Activated naive CD8-positive, alpha-beta T cell treated with anti-CD3 and anti-CD28 coated beads, Interleukin-2, amount 10 ng/mL, durations not matched to agents 7 days and 5 days (primary cell): ENCODE data around the gene ALDOB. TPM values are rescaled to one million over a fixed set of nuclear protein-coding genes. Genes with fewer than 3 reads are reported as not detected.
A peak's percentile ranks its signal among the peaks of the same experiment; 100 is the strongest.
"Not testable (repeated sequence)": the region's sequence is repeated elsewhere in the genome, so short reads cannot be mapped to it uniquely, and the experiment has no call there.

Experiments used
- ATAC-seq: fragments of 150-1000 bp; cut with Tn5 transposase; one replicate; pipeline ENCODE4 v1.10.0; 2021; ENCODE audit warnings: low read depth, moderate library complexity
- POLR2A ChIA-PET: fragments of 350-600 bp; sonication (Branson Sonifier 250); formaldehyde crosslinking; loops from one replicate; lab custom pipeline; 2021; ENCODE audit warnings: antibody characterized with exemption; lab: Charles Lee
- DNase-seq: peaks from one replicate; pipeline ENCODE4 v3.0.0; 2021
- H3K27ac Mint-ChIP-seq: one replicate; pipeline ENCODE4 v1.8.0; 2022; ENCODE audit warnings: mild to moderate bottlenecking, mixed read lengths
- H3K27me3 Mint-ChIP-seq: one replicate; pipeline ENCODE4 v1.8.0; 2022; ENCODE audit warnings: mild to moderate bottlenecking, moderate library complexity, mixed read lengths
- H3K36me3 Mint-ChIP-seq: one replicate; pipeline ENCODE4 v1.8.0; 2021; ENCODE audit warnings: mild to moderate bottlenecking, mixed read lengths
- H3K4me1 Mint-ChIP-seq: one replicate; pipeline ENCODE4 v1.8.0; 2021; ENCODE audit warnings: mixed read lengths
- H3K4me3 Mint-ChIP-seq: one replicate; pipeline ENCODE4 v1.8.0; 2022; ENCODE audit warnings: mild to moderate bottlenecking, moderate library complexity, mixed read lengths
- H3K9me3 Mint-ChIP-seq: one replicate; pipeline ENCODE4 v1.8.0; 2021; ENCODE audit warnings: mixed read lengths
- total RNA-seq, 2 experiments: library from RNA; stranded (reverse); gene quantifications; one replicate each; pipeline ENCODE4 v1.2.3, GENCODE V29; 2021

The ALDOB gene
- total RNA-seq, 2 experiments from 2014 or later, result not detected

DNA sequence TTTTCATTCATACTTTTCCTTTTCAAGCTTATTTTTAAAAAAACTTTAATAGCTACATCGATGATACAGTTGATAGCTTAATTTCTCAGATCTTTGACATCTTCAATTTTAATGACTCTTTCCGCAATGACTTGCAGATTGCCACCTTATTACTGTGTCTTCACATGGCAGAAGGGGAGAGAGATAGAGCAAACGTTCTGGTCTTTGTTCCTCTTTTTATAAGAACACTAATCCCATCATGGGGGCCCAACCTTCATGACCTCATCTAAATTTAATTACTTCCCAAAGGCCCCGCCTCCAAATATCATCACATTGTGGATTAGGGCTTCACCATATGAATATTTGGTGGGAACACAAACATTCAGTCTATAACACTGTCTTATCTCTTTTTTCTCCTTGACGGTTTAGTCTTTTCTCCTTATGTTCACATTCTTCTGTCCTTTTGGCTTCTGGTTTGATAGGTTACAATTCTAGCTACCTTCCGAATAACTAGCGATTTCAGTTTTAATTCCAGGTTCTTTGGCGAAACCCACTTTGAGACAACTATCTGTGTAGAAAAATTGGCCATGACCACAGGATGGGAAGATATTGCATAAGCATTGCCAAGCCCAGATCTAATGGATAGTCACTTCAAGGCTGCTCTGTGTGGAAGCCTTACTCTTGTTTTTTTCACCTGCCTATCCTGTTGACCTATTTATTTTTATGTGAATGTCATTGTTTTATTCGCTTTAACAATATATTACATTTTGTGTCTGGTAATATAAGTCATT is 31.9 kb downstream of the ALDOB start:
- H3K27me3 Mint-ChIP-seq, result no peaks in the 10 kb centered on the region
- H3K9me3 Mint-ChIP-seq, result peaks cover 38% of the 10 kb centered on the region
- ATAC-seq, result no peak
- H3K27ac Mint-ChIP-seq, result no peak overlapping the region
- H3K4me1 Mint-ChIP-seq, result peaks cover 21% of the 10 kb centered on the region
- DNase-seq, result no peak
- POLR2A ChIA-PET, result no interaction called here
- H3K36me3 Mint-ChIP-seq, result peaks cover 85% of the 10 kb centered on the region
- H3K4me3 Mint-ChIP-seq, result no peak overlapping the region

DNA sequence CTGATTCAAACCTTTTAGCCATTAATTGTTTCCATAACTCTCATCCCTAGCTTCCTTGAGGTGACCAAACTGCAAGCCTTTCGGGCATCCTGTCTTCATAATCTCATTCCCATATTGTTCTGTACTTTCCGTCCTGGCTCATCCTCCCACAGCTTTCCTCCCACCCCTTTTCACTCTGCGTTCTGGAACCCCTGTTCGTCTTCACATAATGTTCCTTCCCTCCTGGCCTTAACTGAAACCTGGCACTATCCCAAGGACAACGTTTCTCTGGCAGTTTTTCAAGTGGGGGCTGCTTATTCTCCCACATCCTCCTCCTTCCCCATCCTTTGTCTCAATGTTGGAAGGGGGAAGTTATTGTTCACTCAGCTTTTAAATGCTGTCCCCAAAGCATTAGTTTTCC is 35.5 kb downstream of the ALDOB start:
- H3K36me3 Mint-ChIP-seq, result peaks cover 68% of the 10 kb centered on the region
- POLR2A ChIA-PET, result interaction anchor here (1.8 kb wide), 1 partner anchor 10 kb away, joined by 3 read pairs; no protein-coding TSS in a partner anchor
- H3K27ac Mint-ChIP-seq, result peak overlapping the region; percentile 27
- H3K4me1 Mint-ChIP-seq, result peaks cover 34% of the 10 kb centered on the region
- DNase-seq (no peak), ATAC-seq (no peak)
- no peaks in the 10 kb centered on the region for H3K27me3 Mint-ChIP-seq
- H3K9me3 Mint-ChIP-seq, result peaks cover 17% of the 10 kb centered on the region
- peak overlapping the region; percentile 93 for H3K4me3 Mint-ChIP-seq

DNA sequence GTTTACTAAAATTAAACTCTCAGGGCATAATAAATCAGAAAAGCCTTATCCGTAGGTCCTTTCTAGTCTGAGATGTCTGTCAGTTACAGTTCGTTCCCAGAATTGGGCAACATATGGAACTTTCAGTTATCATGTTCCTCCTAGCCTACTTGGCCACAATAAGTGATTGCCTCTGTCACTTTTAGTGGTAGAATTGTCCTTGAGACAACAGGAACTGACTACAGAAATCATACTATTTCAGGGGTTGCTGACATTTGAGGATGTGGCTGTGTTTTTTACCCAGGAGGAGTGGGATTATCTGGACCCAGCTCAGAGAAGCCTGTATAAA is 36.0 kb downstream of the ALDOB start:
- H3K27ac Mint-ChIP-seq, result peak overlapping the region; percentile 99
- ATAC-seq, result no peak
- H3K9me3 Mint-ChIP-seq, result peaks cover 13% of the 10 kb centered on the region
- POLR2A ChIA-PET, result interaction anchor here (1.6 to 1.8 kb wide), 2 partner anchors 9 to 134 kb away, joined by 13 to 14 read pairs; partner anchors contain the start of gene RNF20
- peaks cover 67% of the 10 kb centered on the region for H3K36me3 Mint-ChIP-seq
- no peak for DNase-seq
- peaks cover 36% of the 10 kb centered on the region for H3K4me1 Mint-ChIP-seq
- H3K27me3 Mint-ChIP-seq, result no peaks in the 10 kb centered on the region
- H3K4me3 Mint-ChIP-seq, result peak overlapping the region; percentile 93

DNA sequence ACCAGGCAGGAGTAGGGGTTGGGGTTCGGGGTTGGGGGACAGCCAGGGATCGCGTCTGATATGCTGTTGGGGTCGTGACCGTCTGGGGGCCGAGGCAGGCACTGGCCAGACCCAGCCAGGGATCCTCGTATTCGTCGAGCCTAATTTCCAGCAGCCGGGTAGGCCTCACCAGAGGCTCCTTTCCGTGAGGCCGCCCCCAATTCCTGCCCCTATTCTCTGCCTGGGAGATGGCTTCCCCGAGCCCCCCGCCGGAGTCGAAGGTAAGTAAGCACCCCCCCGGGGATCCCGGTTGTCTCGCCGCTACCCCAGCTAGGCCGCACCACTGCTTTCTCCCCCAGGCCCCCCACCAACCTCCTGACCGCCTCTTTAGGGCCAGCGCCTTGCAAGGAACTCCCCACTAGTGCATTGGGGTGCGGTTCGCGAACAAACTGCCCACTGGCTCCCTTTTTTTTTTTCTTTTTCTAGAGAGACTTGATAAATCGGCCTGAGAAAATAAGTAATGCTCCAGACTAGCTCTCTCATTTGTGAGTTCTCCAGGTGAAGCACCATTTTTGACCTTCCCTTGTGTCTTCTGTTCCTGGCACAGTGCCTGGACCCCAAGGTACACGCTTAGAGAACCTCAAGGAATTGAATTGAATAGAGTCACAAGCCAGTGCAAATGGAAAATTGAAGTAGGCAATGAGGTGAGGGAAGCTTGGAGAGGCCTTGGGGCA is 36.5 kb downstream of the ALDOB start:
- peaks cover 38% of the 10 kb centered on the region for H3K4me1 Mint-ChIP-seq
- H3K36me3 Mint-ChIP-seq, result peaks cover 67% of the 10 kb centered on the region
- POLR2A ChIA-PET, result interaction anchor here (1.0 to 1.8 kb wide), 4 partner anchors 10 to 1046 kb away, joined by 3 to 14 read pairs (median 8); partner anchors contain the start of genes RNF20 and TEX10
- peaks cover 16% of the 10 kb centered on the region for H3K9me3 Mint-ChIP-seq
- DNase-seq (no peak), ATAC-seq (peak; percentile 15)
- no peaks in the 10 kb centered on the region for H3K27me3 Mint-ChIP-seq
- H3K27ac Mint-ChIP-seq, result peak overlapping the region; percentile 99
- H3K4me3 Mint-ChIP-seq, result peak overlapping the region; percentile 93

DNA sequence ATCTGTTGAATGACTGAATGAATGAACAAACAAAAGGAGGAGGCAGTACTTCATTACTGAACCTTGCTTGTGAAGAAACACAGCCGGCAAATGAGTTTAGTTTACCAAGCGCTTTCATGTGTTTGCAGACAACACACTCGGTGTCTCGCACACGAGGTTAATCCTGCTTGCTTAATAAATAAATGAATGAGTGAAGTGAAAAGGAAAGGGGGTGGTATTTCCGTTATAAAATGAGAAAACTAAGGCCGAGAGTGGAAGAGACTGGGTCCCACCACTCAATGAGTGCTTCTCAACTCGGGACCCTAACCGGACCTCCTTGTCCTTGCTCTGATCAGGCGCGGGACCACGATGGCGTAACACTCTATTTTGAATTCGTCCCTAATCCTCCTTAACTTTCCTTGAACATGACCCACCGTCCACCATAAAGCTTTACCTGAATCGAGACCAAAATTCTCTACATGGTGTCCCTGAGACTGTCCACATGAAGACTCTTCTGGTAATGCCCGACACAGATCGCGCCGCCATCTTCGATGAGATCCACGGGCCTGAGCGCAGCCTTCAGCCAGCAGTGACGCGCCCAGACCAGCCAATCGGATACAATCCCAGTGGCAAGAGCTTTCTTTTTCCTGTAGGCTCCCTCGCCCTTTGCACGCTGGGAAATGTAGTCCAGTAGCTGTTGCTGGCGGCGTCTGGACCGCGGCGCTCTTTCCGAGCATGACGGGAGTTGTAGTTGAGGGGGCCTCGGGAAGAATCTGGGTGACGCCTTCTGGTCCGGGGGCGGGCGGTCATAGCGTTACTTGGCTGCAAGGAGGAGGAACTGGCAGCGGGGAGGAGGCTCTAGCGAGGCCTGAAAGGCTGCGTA is 37.3 kb downstream of the ALDOB start, which contains the start of the genes MRPL50 and ZNF189:
Gene MRPL50 (minus strand): TSS at position 551 of the 862 bp plus-strand sequence. CDS start 26 bp downstream, at position 525.
Gene ZNF189 (plus strand): TSS at position 784 of the 862 bp plus-strand sequence. CDS start 306 bp downstream, outside the sequence.
- POLR2A ChIA-PET, result interaction anchor here (1.0 to 1.8 kb wide), 4 partner anchors 9 to 1046 kb away, joined by 3 to 14 read pairs (median 8); partner anchors contain the start of genes RNF20 and TEX10
- ATAC-seq, result peak; percentile 96
- H3K4me1 Mint-ChIP-seq, result peaks cover 38% of the 10 kb centered on the region

DNA sequence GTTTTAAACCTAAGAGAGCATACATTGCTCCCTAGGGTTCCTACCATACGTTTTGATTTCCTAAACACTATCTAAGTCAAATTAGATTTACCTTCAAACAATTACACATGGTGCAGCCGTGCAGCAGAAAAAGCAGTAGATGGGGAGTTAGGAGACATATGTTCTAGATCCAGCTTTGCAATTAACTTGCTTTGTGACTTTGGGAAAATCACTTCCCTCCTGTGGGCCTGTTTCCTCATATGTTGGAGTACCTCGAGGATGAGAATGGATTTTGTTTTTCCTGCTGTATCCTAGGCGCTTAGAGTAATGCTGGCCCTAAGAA is 37.9 kb downstream of the ALDOB start:
- DNase-seq, result no peak
- H3K9me3 Mint-ChIP-seq, result peaks cover 11% of the 10 kb centered on the region
- peaks cover 65% of the 10 kb centered on the region for H3K36me3 Mint-ChIP-seq
- peaks cover 38% of the 10 kb centered on the region for H3K4me1 Mint-ChIP-seq
- peak overlapping the region; percentile 99 for H3K27ac Mint-ChIP-seq
- no peak for ATAC-seq
- H3K27me3 Mint-ChIP-seq, result no peaks in the 10 kb centered on the region
- H3K4me3 Mint-ChIP-seq, result peak overlapping the region; percentile 93
- POLR2A ChIA-PET, result interaction anchor here (1.2 kb wide), 1 partner anchor 9 kb away, joined by 3 read pairs; no protein-coding TSS in a partner anchor

More for the DNA sequence above, 37.3 kb downstream of the ALDOB start, which contains the start of the genes MRPL50 and ZNF189:
- peak within 1 kb of the TSS; percentile 99 for H3K27ac Mint-ChIP-seq
- no peaks in the 10 kb centered on the region for H3K27me3 Mint-ChIP-seq
- peak; percentile 88 for DNase-seq
- H3K36me3 Mint-ChIP-seq, result peaks cover 65% of the 10 kb centered on the region
- peak within 1 kb of the TSS; percentile 93 for H3K4me3 Mint-ChIP-seq
- peaks cover 12% of the 10 kb centered on the region for H3K9me3 Mint-ChIP-seq

DNA sequence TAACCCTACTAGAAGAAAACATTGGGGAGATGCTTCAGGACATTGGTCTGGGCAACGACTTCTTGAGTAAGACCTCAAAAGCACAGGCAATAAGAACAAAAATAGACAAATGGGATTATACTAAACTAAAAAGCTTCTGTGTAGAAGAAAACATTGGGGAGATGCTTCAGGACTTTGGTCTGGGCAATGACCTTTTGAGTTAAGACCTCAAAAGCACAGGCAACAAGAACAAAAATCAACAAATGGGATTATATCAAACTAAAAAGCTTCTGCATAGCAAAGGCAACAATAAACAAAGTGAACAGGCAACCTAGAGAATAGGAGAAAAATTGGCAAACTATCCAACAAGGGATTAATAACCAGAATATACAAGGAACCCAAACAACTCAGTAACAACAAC is 40.9 kb downstream of the ALDOB start:
- POLR2A ChIA-PET, result no interaction called here

DNA sequence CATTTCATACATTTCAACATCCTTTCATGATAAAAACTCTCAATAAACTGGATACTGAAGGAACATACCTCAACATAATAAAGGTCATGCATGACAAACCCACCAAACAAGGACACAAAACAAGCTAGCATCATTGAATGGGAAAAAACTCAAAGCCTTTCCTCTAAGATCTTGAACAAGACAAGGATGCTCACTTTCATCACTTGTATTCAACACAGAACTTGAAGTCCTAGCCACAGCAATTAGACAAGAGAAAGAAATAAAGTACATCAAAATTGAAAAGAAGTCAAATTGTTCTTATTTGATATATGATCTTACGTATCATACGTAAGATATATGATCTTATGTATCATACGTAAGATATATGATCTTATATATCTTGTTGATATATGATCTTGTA is 42.4 kb downstream of the ALDOB start:
- peaks cover 20% of the 10 kb centered on the region for H3K4me1 Mint-ChIP-seq
- H3K27me3 Mint-ChIP-seq, result no peaks in the 10 kb centered on the region

More for the DNA sequence above, 40.9 kb downstream of the ALDOB start:
- H3K4me3 Mint-ChIP-seq, result no peak overlapping the region
- H3K36me3 Mint-ChIP-seq, result peaks cover 61% of the 10 kb centered on the region
- ATAC-seq (no peak), DNase-seq (no peak)
- peaks cover 20% of the 10 kb centered on the region for H3K4me1 Mint-ChIP-seq
- peaks cover 15% of the 10 kb centered on the region for H3K9me3 Mint-ChIP-seq
- H3K27me3 Mint-ChIP-seq, result no peaks in the 10 kb centered on the region
- no peak overlapping the region for H3K27ac Mint-ChIP-seq

DNA sequence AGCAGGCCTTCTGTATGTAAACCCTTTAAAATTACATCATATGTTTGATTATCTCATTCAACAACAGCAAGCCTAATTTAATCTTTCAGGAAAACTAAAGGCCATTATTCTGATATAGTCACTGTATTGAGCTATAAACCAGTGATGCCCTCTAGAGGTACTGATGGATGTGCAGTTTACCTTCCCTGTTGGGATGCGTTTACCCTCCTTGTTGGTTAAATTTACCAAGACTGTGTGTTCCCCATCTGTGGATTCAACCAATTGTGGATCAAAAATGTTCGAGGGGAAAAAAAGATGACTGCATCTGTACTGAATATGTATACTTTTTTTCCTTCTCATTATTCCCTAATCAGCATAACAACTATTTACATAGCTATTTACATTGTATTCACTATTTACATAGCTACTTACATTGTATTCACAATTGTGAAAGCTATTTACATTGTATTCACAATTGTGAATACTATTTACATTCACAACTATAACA is 47.0 kb downstream of the ALDOB start:
- Mint-ChIP-seq H3K9me3 (peaks cover 16% of the 10 kb centered on the region), H3K27ac (no peak overlapping the region), H3K36me3 (peaks cover 45% of the 10 kb centered on the region), H3K4me1 (peaks cover 3% of the 10 kb centered on the region), H3K4me3 (no peak overlapping the region), H3K27me3 (no peaks in the 10 kb centered on the region)
- POLR2A ChIA-PET, result interaction anchor here (1.0 kb wide), 1 partner anchor 10 kb away, joined by 3 read pairs; the partner anchor contains the start of genes MRPL50 and ZNF189
- ATAC-seq, result no peak
- no peak for DNase-seq

More for the DNA sequence above, 42.4 kb downstream of the ALDOB start:
- no peak for ATAC-seq
- Mint-ChIP-seq H3K27ac (no peak overlapping the region), H3K9me3 (peaks cover 15% of the 10 kb centered on the region), H3K4me3 (no peak overlapping the region), H3K36me3 (peaks cover 64% of the 10 kb centered on the region)
- DNase-seq, result no peak
- POLR2A ChIA-PET, result no interaction called here

DNA sequence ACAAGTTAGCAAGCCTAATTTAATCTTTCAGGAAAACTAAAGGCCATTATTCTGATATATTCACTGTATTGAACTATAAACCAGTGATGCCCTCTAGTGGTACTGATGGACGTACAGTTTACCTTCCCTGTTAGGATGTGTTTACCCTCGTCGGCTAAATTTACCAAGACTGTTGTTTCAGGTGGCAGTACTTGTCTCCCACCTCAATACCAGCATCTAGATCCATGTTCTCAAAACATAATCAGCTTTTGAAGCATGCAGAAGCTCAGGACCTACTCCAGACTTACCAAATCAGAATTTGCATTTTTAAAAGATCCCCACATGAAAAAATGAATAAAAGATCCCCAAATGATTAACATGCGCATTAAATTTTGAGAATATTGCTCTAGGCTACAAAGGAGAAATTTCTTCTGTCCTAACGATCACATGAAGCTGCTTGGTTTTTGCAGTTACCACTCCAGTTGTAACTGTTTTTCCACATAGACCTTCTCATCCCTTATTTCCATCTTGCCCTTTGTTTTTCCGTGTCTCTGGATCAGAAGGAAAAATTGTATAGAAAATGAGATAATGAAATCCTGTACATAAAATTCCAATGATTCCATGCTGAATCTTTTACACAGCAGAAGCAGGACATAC is 47.6 kb downstream of the ALDOB start:
- DNase-seq (no peak), ATAC-seq (no peak)
- Mint-ChIP-seq H3K27ac (no peak overlapping the region), H3K4me1 (peaks cover 3% of the 10 kb centered on the region), H3K4me3 (no peak overlapping the region), H3K27me3 (no peaks in the 10 kb centered on the region), H3K9me3 (peaks cover 15% of the 10 kb centered on the region), H3K36me3 (peaks cover 41% of the 10 kb centered on the region)
- POLR2A ChIA-PET, result no interaction called here

DNA sequence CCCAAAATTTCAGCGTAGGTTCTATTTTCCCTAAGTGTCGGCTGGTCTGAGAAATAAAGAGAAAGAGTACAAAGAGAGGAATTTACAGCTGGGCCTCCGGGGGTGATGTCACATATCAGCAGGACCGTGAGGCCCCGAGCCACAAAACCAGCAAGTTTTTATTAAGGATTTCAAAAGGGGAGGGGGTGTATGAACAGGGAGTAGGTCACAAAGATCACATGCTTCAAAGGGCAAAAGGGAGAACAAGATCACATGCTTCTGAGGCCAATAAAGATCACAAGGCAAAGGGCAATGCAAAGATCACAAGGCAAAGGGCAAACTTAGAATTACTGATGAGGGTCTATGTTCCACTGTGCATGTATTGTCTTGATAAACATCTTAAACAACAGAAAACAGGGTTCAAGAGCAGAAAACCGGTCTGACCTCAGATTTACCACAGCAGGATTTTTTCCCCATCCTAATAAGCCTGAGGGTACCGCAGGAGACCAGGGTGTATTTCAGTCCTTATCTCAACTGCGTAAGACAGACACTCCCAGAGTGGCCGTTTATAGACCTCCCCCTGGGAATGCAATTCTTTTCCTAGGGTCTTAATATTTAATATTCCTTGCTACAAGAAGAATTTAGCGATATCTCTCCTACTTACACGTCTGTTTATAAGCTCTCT is 50.6 kb downstream of the ALDOB start, which contains the start of gene BAAT:
Gene BAAT (minus strand): TSS at position 134 of the 664 bp plus-strand sequence. CDS start 13,602 bp downstream, outside the sequence.
- H3K36me3 Mint-ChIP-seq, result peaks cover 17% of the 10 kb centered on the region
- H3K27me3 Mint-ChIP-seq, H3K4me1 Mint-ChIP-seq, ATAC-seq, H3K9me3 Mint-ChIP-seq, POLR2A ChIA-PET, DNase-seq, H3K4me3 Mint-ChIP-seq, H3K27ac Mint-ChIP-seq: not testable (repeated sequence)
